Neuronal stem cell (in vitro differentiated cells): ENCODE data around the gene ADAM12. TPM values are rescaled to one million over a fixed set of nuclear protein-coding genes. Genes with fewer than 3 reads are reported as not detected.

ENCODE experiments used
- DNase-seq: peaks from one replicate; pipeline ENCODE4 v3.0.0-alpha.2; 2013; ENCODE audit warnings: low spot score
- H2AFZ ChIP-seq: one replicate; pipeline ENCODE4 v1.6.1; 2013; ENCODE audit warnings: mild to moderate bottlenecking, low read length, inconsistent platforms
- H2AK5ac ChIP-seq: 2 replicates; pipeline ENCODE4 v1.6.1; 2013; ENCODE audit warnings: low read depth, mild to moderate bottlenecking, inconsistent platforms, low read length, moderate library complexity, mixed read lengths
- H2BK120ac ChIP-seq: 2 replicates; pipeline ENCODE4 v1.6.1; 2013; ENCODE audit warnings: low read depth, mild to moderate bottlenecking, inconsistent platforms, low read length, moderate library complexity, mixed read lengths
- H2BK12ac ChIP-seq: one replicate; pipeline ENCODE4 v1.6.1; 2013; ENCODE audit warnings: low read length, inconsistent platforms
- H2BK15ac ChIP-seq: 2 replicates; pipeline ENCODE4 v1.6.1; 2013; ENCODE audit warnings: mild to moderate bottlenecking, low read length, inconsistent platforms, mixed read lengths
- H2BK5ac ChIP-seq: one replicate; pipeline ENCODE4 v1.6.1; 2013; ENCODE audit warnings: inconsistent platforms, mild to moderate bottlenecking, low read length, moderate library complexity
- H3K14ac ChIP-seq: one replicate; pipeline ENCODE4 v1.6.1; 2013; ENCODE audit warnings: low read length, inconsistent platforms
- H3K18ac ChIP-seq: 2 replicates; pipeline ENCODE4 v1.6.1; 2013; ENCODE audit warnings: low read length, inconsistent platforms
- H3K23ac ChIP-seq: 2 replicates; pipeline ENCODE4 v1.6.1; 2013; ENCODE audit warnings: low read depth, mild to moderate bottlenecking, mixed read lengths, low read length, inconsistent platforms; ENCODE audit not compliant: poor library complexity
- H3K27ac ChIP-seq: replicated peaks from 3 replicates; pipeline ENCODE4 v1.5.1; 2013; ENCODE audit warnings: low read length, inconsistent platforms
- H3K27me3 ChIP-seq, 3 experiments: 2 replicates each; pipeline ENCODE4 v1.6.1; 2013; ENCODE audit warnings: low read length in 3 of 3, mild to moderate bottlenecking in 2 of 3, inconsistent platforms in 1 of 3, low read depth in 1 of 3, mixed read lengths in 1 of 3, moderate library complexity in 1 of 3; ENCODE audit not compliant: control insufficient read depth in 3 of 3, insufficient read depth in 3 of 3
- H3K36me3 ChIP-seq, 2 donors: replicated peaks in 1 of 2; 2 replicates each; pipeline ENCODE4 v1.6.1; 2013; ENCODE audit warnings: low read length in 2 of 2; ENCODE audit not compliant: control insufficient read depth in 2 of 2, insufficient read depth in 2 of 2
- H3K4ac ChIP-seq: 2 replicates; pipeline ENCODE4 v1.6.1; 2013; ENCODE audit warnings: inconsistent platforms, mild to moderate bottlenecking, low read length, moderate library complexity
- H3K4me1 ChIP-seq, 2 donors: 1 replicate in 1 of 2; 2 replicates in 1 of 2; pipeline ENCODE4 v1.6.1; 2013; ENCODE audit warnings: low read length in 2 of 2, low read depth in 1 of 2; ENCODE audit not compliant: control insufficient read depth in 2 of 2, insufficient read depth in 1 of 2
- H3K4me2 ChIP-seq: one replicate; pipeline ENCODE4 v1.6.1; 2013; ENCODE audit warnings: mild to moderate bottlenecking, low read length, inconsistent platforms; ENCODE audit not compliant: insufficient read depth, poor library complexity, severe bottlenecking
- H3K4me3 ChIP-seq, 2 donors: 2 replicates each; pipeline ENCODE4 v1.5.1; 2013; ENCODE audit warnings: low read length in 2 of 2, mild to moderate bottlenecking in 2 of 2, inconsistent platforms in 1 of 2, moderate library complexity in 1 of 2
- H3K79me1 ChIP-seq: one replicate; pipeline ENCODE4 v1.6.1; 2013; ENCODE audit warnings: low read depth, mild to moderate bottlenecking, inconsistent platforms, low read length, moderate library complexity
- H3K9ac ChIP-seq: one replicate; pipeline ENCODE4 v1.6.1; 2013; ENCODE audit warnings: mild to moderate bottlenecking, low read depth, low read length, inconsistent platforms; ENCODE audit not compliant: poor library complexity
- H3K9me3 ChIP-seq, 2 donors: replicated peaks in 1 of 2; 2 replicates each; pipeline versions ENCODE3 to v1.6.1; 2013; ENCODE audit warnings: low read length in 2 of 2, mild to moderate bottlenecking in 2 of 2, inconsistent platforms in 1 of 2, low read depth in 1 of 2, mixed read lengths in 1 of 2, moderate library complexity in 1 of 2; ENCODE audit not compliant: control insufficient read depth in 2 of 2, insufficient read depth in 1 of 2
- H4K8ac ChIP-seq: one replicate; pipeline ENCODE4 v1.6.1; 2013; ENCODE audit warnings: low read depth, mild to moderate bottlenecking, inconsistent platforms, low read length, moderate library complexity
- H4K91ac ChIP-seq: one replicate; pipeline ENCODE4 v1.6.1; 2013; ENCODE audit warnings: low read length, low read depth, mild to moderate bottlenecking, inconsistent platforms; ENCODE audit not compliant: poor library complexity
- WGBS, 2 donors: extraction: QIAGEN DNeasy Blood & Tissue Kit; methylation state at CpG; one replicate each; pipeline ENCODE4 v1.1.7; 2013; ENCODE audit warnings: missing lambda C conversion rate in 2 of 2, mixed read lengths in 1 of 2; ENCODE audit not compliant: insufficient read length in 2 of 2, insufficient replicate concordance in 1 of 2; ENCODE audit errors: extremely low coverage in 2 of 2; 5-methylcytosine and 5-hydroxymethylcytosine counted together
- polyA plus RNA-seq, 2 experiments: library from polyadenylated mRNA; stranded (reverse); fragments of 200-250 nt; gene quantifications; one replicate each; pipeline ENCODE4 v1.2.3, GENCODE V29; 2013

ADAM12 gene, protein sequence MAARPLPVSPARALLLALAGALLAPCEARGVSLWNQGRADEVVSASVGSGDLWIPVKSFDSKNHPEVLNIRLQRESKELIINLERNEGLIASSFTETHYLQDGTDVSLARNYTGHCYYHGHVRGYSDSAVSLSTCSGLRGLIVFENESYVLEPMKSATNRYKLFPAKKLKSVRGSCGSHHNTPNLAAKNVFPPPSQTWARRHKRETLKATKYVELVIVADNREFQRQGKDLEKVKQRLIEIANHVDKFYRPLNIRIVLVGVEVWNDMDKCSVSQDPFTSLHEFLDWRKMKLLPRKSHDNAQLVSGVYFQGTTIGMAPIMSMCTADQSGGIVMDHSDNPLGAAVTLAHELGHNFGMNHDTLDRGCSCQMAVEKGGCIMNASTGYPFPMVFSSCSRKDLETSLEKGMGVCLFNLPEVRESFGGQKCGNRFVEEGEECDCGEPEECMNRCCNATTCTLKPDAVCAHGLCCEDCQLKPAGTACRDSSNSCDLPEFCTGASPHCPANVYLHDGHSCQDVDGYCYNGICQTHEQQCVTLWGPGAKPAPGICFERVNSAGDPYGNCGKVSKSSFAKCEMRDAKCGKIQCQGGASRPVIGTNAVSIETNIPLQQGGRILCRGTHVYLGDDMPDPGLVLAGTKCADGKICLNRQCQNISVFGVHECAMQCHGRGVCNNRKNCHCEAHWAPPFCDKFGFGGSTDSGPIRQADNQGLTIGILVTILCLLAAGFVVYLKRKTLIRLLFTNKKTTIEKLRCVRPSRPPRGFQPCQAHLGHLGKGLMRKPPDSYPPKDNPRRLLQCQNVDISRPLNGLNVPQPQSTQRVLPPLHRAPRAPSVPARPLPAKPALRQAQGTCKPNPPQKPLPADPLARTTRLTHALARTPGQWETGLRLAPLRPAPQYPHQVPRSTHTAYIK
- polyA plus RNA-seq (2013, experiment 1 of 2): 0.52 TPM
- polyA plus RNA-seq (2013, experiment 2 of 2): 0.62 TPM

- Histone ChIP-seq H4K91ac (no peak within 1 kb of the TSS), H4K8ac (peak within 1 kb of the TSS; percentile 23), H3K4me1 (peaks cover 5 to 13% of the 10 kb centered on the region in 2 donors), H3K4me2 (peak within 1 kb of the TSS; percentile 98), H2BK15ac (peak within 1 kb of the TSS; percentile 74), H3K36me3 (no peaks in the 10 kb centered on the region), H3K9me3 (peaks cover 2 to 10% of the 10 kb centered on the region in 2 donors), H2AK5ac (peak within 1 kb of the TSS; percentile 90), H2AFZ (peak within 1 kb of the TSS; percentile 90), H2BK5ac (no peak within 1 kb of the TSS), H3K27ac (no peak within 1 kb of the TSS), H3K9ac (peak within 1 kb of the TSS; percentile 52), H3K79me1 (no peaks in the 10 kb centered on the region), H2BK120ac (peak within 1 kb of the TSS; percentile 25), H3K4ac (no peak within 1 kb of the TSS), H3K18ac (peak within 1 kb of the TSS; percentile 49), H3K4me3 (peak within 1 kb of the TSS; percentile 37 to 85), H3K23ac (peak within 1 kb of the TSS; percentile 35), H3K27me3 (peaks cover 3 to 32% (median 20%) of the 10 kb centered on the region in 3 experiments), H2BK12ac (no peak within 1 kb of the TSS), H3K14ac (no peak within 1 kb of the TSS)
- WGBS, 2 donors: no CpG with 5 or more reads among the region's 127 CpGs
- DNase-seq: peak; percentile 23
These were observed at the start of gene ADAM12 for GRCh38 chr10:126387931-126388911. Gene ADAM12, minus strand, starts transcription at chr10:126388477. Its CDS starts 332 bp downstream, at chr10:126388145.

DNA sequence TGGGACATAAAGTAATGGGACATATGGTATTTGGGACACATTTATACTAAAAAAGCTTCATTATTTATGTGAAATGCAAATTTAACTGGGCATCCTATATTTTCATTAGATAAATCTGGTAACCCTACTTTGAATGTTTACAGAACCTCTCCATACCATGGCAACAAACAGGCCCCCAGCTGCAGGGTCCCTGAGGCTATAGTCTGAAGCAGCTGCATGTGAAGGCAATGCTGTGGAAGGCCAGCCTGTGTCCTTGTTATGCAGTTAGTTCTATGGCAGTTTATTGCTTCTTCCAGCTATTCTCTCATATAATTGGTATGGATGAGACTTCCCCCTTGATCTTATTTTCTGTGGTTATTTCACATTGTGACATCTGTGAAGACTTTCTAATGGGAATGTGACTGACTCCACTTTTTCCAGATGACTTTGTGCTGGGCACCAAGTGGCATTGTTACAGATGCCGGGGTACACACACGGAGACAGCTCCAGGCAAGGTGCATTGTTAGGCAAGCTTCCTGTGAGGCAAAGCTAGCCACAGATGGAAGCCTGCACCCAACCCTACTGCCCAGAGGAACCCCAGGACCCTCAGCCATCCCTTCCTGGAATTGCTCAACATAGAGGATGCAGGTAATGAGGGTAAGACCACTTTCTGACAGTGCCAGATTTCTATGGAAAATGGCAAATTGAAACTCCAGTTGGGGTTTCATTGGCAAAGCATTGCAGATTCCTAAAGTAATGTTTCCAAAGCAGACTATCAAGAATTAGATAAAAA, 49.5 kb upstream of the ADAM12 start:
- no peak overlapping the region for H3K18ac ChIP-seq
- no peaks in the 10 kb centered on the region for H3K79me1 ChIP-seq
- no CpG with 5 or more reads among the region's 2 CpGs for WGBS, 2 donors

DNA sequence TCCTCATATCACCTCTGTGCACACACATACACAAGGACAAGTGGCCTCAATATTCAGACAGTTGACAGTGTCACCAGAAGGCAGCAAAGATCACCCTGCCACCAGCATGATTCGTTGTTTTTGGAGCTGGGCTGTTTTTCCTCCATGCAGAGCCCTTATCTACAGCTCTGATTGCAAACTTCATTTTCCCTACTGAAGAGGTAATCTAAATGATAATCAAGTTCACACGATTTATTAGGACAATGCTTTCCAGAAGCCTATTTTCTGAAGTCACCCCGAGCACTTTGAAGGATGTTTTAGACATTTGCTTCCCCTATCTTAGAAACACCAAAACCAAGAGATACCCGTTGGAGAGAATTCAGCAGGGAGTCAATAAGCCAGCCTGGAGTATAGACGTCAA, 46.0 kb upstream of the ADAM12 start:
- no peak overlapping the region for H3K4me2 ChIP-seq
- no peak overlapping the region for H2BK12ac ChIP-seq
- H3K23ac ChIP-seq: no peak overlapping the region
- H2AK5ac ChIP-seq: no peak overlapping the region
- H3K79me1 ChIP-seq: no peaks in the 10 kb centered on the region
- H3K4ac ChIP-seq: no peak overlapping the region
- H4K8ac ChIP-seq: no peak overlapping the region
- no peak for DNase-seq
- peaks cover 0 to 2% (median 0%) of the 10 kb centered on the region in 3 experiments for H3K27me3 ChIP-seq
- no peak overlapping the region for H3K14ac ChIP-seq
- H4K91ac ChIP-seq: no peak overlapping the region
- H3K9ac ChIP-seq: no peak overlapping the region
- no peak overlapping the region for H3K4me3 ChIP-seq
- no peak overlapping the region for H2BK120ac ChIP-seq
- no peak overlapping the region for H3K27ac ChIP-seq
- no peaks in the 10 kb centered on the region for H3K4me1 ChIP-seq
- H3K18ac ChIP-seq: no peak overlapping the region
- no peak overlapping the region for H2AFZ ChIP-seq
- no peak overlapping the region for H2BK15ac ChIP-seq
- H2BK5ac ChIP-seq: no peak overlapping the region
- no CpG with 5 or more reads among the region's 5 CpGs for WGBS, 2 donors
- H3K9me3 ChIP-seq: peaks cover 0 to 2% of the 10 kb centered on the region in 2 donors
- no peaks in the 10 kb centered on the region for H3K36me3 ChIP-seq

More for the DNA sequence above, 49.5 kb upstream of the ADAM12 start:
- Histone ChIP-seq H3K4me3 (no peak overlapping the region), H2BK5ac (no peak overlapping the region), H3K9me3 (peaks cover 0 to 2% of the 10 kb centered on the region in 2 donors), H2BK15ac (no peak overlapping the region), H3K9ac (no peak overlapping the region), H2BK12ac (no peak overlapping the region), H4K91ac (no peak overlapping the region), H3K27ac (no peak overlapping the region), H3K36me3 (no peaks in the 10 kb centered on the region), H3K23ac (no peak overlapping the region), H2BK120ac (no peak overlapping the region), H4K8ac (no peak overlapping the region), H3K4me2 (no peak overlapping the region), H3K14ac (no peak overlapping the region), H3K4ac (no peak overlapping the region), H3K27me3 (peaks cover 0 to 2% (median 0%) of the 10 kb centered on the region in 3 experiments), H2AFZ (no peak overlapping the region), H2AK5ac (no peak overlapping the region), H3K4me1 (no peaks in the 10 kb centered on the region)
- DNase-seq: no peak
